ENCODE measurements around the gene SVOPL. TPM values are rescaled to one million over a fixed set of nuclear protein-coding genes. Genes with fewer than 3 reads are reported as not detected.

Gene SVOPL
- total and polyA plus RNA-seq, 2 experiments from 2014 or later, result 2.3 to 4.5 TPM

DNA sequence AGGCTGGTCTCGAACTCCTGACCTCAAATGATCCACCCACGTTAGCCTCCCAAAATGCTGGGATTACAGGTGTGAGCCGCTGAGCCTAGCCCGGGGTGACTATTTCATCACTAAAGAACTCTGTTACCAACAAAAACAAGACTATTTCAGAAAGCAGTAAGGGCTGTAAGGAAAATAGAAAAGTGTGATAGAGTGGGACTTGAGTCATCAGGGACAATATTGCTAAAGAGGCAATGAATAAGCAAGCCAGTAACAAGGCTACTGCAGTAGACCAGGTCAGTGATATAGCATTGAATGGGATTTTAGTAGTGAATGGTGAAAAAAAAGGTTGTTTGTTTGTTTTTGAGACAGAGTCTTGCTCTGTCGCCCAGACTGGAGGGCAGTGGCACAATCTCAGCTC, 51.7 kb downstream of the SVOPL start:
- DNase-seq (ENCODE audit: low read depth in 1 of 2, low spot score in 1 of 2), result peak in 1 of 2 donors; percentile 5
- H3K27ac ChIP-seq, result no peak overlapping the region
- no peaks in the 10 kb centered on the region for H3K4me1 ChIP-seq (ENCODE audit: low read depth)
- no peak overlapping the region for H3K4me3 ChIP-seq
- TF ChIP-seq, protein P1, sequence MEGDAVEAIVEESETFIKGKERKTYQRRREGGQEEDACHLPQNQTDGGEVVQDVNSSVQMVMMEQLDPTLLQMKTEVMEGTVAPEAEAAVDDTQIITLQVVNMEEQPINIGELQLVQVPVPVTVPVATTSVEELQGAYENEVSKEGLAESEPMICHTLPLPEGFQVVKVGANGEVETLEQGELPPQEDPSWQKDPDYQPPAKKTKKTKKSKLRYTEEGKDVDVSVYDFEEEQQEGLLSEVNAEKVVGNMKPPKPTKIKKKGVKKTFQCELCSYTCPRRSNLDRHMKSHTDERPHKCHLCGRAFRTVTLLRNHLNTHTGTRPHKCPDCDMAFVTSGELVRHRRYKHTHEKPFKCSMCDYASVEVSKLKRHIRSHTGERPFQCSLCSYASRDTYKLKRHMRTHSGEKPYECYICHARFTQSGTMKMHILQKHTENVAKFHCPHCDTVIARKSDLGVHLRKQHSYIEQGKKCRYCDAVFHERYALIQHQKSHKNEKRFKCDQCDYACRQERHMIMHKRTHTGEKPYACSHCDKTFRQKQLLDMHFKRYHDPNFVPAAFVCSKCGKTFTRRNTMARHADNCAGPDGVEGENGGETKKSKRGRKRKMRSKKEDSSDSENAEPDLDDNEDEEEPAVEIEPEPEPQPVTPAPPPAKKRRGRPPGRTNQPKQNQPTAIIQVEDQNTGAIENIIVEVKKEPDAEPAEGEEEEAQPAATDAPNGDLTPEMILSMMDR (IDR thresholded peaks at IDR 0.05; ENCODE audit: low read depth, low read length), result no peak
- H3K36me3 ChIP-seq, result no peaks in the 10 kb centered on the region
- no peaks in the 10 kb centered on the region for H3K27me3 ChIP-seq
- no peaks in the 10 kb centered on the region for H3K9me3 ChIP-seq (ENCODE audit: low read depth)

DNA sequence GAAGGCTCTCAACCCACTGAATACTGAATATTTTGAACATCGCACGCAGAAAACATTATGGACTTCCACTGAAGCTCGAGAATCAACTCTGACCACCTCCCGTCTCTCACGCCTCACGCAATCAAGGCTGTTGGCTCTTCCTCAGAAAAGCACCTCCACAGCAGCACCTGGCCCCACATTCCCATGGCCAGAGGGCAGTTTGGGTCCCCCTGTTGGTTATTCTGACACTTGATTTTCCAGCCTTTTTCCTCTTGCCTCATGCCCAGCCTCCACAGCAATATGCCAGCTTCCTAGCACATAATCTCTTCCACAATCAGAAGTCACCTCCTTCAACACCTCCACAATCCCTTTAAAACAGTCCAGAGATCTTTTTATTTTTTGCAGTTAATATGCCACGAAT, 55.9 kb downstream of the SVOPL start:
- Histone ChIP-seq H3K27me3 (no peaks in the 10 kb centered on the region), H3K36me3 (no peaks in the 10 kb centered on the region), H3K4me3 (no peak overlapping the region), H3K4me1 (ENCODE audit: low read depth) (no peaks in the 10 kb centered on the region), H3K9me3 (ENCODE audit: low read depth) (no peaks in the 10 kb centered on the region), H3K27ac (no peak overlapping the region)
- TF ChIP-seq, protein P1 (IDR thresholded peaks at IDR 0.05; ENCODE audit: low read depth, low read length), result peak; percentile 7
- DNase-seq (ENCODE audit: low read depth in 1 of 2, low spot score in 1 of 2), result no peak

DNA sequence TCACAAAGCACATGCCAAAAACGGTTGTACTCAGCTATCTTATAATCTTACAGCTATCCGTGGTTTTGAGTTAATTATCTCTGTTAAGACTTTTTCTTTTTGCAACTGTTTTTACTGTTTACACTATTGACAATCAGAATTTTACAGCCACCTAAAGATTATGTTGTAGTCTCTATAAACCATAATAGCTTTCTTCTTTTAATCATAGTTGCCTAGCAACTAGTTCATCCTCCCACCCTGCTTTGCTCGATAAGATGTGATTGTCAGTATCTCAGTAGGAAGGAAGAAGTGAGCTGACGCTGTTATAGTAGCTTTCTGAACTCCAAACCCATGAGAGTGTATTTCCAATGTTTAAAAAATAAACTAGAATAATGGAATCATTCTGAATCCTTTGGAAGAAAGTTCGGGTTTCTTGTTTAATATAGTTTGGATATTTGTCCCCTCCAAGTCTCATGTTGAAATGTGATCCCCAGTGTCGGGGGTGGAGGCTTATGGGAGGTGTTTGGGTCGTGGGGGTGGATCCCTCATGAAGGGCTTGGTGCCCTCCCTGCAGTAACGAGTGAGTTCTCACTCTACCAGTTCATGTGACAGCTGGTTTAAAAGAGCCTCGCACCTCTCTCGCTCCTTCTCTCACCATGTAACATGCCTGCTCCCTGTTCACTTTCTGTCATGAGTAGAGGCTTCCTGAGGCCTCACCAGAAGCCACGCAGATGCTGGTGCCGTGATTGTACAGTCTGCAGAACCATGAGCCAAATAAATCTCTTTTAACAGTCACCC, 68.1 kb downstream of the SVOPL start:
- Histone ChIP-seq H3K4me1 (ENCODE audit: low read depth) (no peaks in the 10 kb centered on the region), H3K9me3 (ENCODE audit: low read depth) (no peaks in the 10 kb centered on the region), H3K27ac (no peak overlapping the region), H3K27me3 (no peaks in the 10 kb centered on the region), H3K4me3 (no peak overlapping the region), H3K36me3 (no peaks in the 10 kb centered on the region)
- TF ChIP-seq, protein P1 (IDR thresholded peaks at IDR 0.05; ENCODE audit: low read depth, low read length), result no peak
- DNase-seq (ENCODE audit: low read depth in 1 of 2, low spot score in 1 of 2), result no peak

GRCh38 chr7:138632384-138632783, 68.8 kb downstream of the SVOPL start:
- Histone ChIP-seq H3K9me3 (ENCODE audit: low read depth) (no peaks in the 10 kb centered on the region), H3K36me3 (no peaks in the 10 kb centered on the region), H3K4me1 (ENCODE audit: low read depth) (no peaks in the 10 kb centered on the region), H3K4me3 (no peak overlapping the region), H3K27me3 (no peaks in the 10 kb centered on the region), H3K27ac (no peak overlapping the region)
- TF ChIP-seq, protein P1 (IDR thresholded peaks at IDR 0.05; ENCODE audit: low read depth, low read length), result no peak
- no peak for DNase-seq (ENCODE audit: low read depth in 1 of 2, low spot score in 1 of 2)

DNA sequence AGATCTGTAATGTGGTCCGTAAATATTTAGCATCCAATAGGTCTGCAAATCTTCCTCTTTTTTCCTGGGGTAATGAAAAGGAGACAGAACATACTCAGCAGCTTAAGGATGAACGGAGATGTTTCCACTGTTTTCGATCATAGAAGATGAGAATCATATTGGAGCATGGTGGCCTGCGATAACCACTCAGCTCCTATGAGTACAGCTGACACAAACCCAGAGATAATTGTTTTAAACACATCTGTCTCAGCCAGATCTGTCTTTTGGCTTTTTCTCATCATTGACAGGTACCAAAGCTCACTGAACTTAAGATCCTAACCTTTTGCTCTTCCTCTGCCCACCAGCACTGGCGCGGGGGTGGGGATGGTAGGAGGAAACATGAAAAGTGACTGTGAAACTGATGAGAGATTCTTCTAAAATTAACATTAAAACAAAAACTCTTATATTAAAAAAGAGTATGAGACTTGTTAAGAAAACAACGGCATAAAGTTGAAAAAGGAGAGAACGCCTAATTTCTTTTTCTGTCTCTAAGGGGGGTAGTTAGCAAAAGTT, 71.0 kb downstream of the SVOPL start:
- H3K4me1 ChIP-seq (ENCODE audit: low read depth), result peaks cover 5% of the 10 kb centered on the region
- no peaks in the 10 kb centered on the region for H3K27me3 ChIP-seq
- no peaks in the 10 kb centered on the region for H3K36me3 ChIP-seq
- DNase-seq (ENCODE audit: low read depth in 1 of 2, low spot score in 1 of 2), result no peak
- no peak overlapping the region for H3K4me3 ChIP-seq
- TF ChIP-seq, protein P1 (IDR thresholded peaks at IDR 0.05; ENCODE audit: low read depth, low read length), result no peak
- H3K9me3 ChIP-seq (ENCODE audit: low read depth), result no peaks in the 10 kb centered on the region
- no peak overlapping the region for H3K27ac ChIP-seq

Measured in cardiac muscle cell (in vitro differentiated cells and primary cell).